HG02840 (cell line): ENCODE results near the gene ARHGAP20.

ENCODE experiments used
- ATAC-seq: cut with Tn5 transposase; IDR thresholded peaks from one replicate; pipeline ENCODE4 v1.9.1; 2021; ENCODE audit warnings: mild to moderate bottlenecking, moderate library complexity, moderate number of reproducible peaks; ENCODE audit not compliant: unreplicated experiment, low FRiP score

ARHGAP20 gene

DNA sequence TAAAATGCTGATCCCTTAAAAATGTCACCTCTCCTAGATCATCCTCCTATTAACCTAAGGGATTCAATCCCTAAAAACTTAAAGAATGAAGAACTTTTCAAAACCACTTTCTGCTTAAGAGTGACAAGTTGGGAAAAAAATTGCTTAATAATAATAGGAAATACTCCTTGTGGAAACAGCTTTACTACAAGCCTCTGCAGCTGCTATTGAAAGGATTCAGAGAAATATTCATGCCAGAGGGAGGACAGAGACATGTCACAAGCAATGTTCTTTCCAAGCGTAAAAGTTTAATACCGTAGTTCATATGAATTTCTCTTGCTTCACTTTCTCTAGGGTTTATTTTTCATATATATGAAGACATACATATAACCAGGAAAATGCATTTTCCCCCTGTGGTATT is 98.2 kb downstream of the ARHGAP20 start:
- no peak for ATAC-seq

DNA sequence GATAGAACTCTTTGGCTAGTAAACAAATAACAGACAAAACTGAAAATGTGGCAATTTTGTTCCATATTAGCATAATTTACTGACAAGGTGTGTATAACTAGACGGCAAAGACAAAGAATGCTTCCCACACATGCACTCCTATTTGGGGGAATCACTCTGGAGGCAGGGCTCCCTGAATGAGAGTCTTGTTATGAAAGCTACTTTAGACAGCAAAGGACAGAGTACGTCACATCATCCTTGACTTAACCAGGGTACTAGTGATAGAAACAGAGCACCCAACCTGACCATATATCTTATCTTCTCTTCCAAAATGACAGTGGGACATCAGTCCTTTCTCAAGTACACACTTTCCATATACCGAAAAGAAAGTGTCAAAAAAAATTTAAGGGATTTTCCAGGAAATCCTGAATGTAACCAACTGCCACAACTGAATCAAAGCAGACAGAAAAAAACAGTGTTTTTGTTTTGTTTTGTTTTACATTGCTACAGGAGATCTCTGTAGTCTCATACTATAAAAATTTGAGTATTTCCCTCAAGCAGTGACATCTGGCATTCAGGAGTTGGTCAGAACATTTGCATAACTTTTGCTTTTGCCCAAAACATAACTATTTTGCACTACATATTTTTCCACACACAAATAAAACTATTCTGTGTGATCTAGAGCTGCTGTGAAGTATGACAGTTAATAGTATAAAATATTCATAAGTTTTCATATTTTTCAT is 98.9 kb downstream of the ARHGAP20 start:
- no peak for ATAC-seq

DNA sequence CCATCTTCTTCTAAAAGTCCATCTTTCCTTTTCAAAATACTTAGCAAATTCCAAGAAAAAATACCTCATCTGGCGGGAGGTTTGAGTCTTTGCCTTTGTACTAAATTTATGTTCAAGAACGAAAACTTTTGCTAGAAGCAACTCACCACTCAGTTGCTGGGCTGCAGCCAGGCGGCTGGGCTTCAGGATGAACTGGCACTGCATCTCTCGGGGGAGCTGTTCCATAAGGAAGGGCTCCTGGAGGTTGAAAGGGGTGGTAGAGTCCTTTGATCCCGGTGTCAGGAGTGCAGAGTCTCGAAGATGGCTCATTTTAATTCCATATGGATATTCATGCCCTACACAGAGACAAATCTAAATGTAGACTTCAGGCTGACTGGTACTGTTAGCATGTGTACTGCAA is 105.8 kb downstream of the ARHGAP20 start:
- ATAC-seq: no peak

DNA sequence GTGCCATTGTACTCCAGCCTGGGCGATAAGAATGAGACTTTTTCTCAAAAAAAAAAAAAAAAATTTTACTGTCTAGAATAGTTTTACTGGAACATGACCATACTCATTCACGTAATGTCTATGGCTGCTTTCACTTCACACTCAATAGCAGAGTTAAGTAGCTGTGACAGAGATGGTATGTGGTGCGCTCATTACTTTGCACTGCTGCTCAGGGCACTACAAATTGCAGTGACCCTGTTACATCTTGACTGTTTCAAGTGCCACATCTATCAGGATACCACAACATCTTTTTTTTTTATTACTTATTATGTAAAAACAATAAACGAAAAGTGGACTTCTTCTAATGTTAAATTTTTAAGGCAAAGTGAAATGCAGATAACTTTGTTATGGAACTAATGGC is 110.3 kb downstream of the ARHGAP20 start:
- no peak for ATAC-seq

DNA sequence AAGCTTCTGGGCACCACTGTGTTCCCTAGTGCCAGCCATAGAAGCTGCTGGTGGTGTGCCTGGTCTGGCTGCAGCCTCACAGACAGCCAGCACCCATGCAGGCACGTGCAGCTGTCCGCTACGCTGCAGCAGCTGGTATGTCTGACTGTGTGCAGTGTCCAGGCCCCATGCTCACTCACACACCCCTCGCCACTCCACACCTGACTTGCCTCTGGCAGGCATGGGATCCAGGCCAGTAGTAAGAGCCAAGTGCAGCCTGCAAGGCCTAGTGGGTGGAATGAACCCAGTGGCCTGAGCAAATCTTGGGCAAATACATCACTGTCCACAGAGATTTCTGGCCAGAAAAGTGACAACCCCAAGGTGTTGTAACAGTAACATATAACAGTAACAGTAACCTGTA is 111.9 kb downstream of the ARHGAP20 start:
- no peak for ATAC-seq

DNA sequence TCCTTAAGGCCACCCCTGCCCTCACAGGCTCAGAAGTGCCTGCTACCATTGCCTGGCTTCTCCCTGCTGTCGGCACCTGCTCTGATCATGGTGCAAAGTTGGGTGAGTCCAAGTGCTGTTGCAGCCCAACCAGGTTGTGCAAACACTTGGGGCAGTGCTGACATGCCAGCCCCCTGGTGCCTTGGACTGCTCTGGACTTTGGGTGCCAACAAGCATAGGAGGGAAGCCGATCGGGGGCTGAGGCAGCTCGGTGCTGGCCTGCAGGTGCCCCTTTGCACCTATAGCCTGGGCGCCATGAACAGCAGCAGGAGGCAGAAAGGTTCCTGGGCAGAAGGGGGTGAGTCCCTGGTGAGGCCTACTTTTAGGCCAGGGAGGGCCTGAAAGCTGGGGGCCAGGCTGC is 113.0 kb downstream of the ARHGAP20 start:
- no peak for ATAC-seq

DNA sequence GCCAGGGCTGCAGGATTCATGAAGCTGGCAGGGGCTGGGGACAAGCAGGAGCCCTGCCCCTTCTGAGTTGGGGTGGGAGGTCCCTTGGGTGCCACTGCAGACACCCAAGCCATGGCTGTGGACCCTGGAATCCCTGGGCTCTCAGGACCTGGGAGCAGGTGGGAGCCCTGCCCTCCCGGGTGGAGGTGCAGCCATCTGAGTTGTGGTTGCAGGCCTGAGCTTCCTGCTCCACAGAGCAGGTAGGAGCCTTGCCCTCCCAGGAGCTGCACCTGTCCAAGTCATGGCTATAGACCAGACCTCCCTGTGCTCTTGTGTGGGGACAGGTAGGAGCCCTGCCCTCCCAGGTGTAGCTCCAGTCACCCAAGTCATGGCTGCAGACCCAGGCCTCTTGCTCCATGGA is 113.5 kb downstream of the ARHGAP20 start:
- no peak for ATAC-seq

DNA sequence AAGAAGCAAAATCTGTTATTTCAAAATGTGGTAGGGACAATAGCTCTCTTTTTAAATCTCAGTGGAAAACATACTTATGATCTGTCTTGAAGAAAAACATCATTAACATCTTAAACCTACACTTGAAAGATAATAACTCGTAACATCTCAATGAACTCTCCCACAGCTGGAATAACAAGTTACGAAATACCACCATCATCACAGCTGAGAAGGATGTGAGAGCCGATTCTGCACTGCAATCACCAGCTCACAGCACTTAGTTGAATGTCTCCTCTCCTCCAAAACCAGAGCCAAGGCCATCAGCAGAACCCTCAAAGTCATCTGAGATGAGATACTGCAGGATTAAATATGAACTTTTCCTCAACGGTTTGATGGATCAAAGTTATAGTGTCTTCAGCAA is 124.3 kb downstream of the ARHGAP20 start:
- no peak for ATAC-seq

DNA sequence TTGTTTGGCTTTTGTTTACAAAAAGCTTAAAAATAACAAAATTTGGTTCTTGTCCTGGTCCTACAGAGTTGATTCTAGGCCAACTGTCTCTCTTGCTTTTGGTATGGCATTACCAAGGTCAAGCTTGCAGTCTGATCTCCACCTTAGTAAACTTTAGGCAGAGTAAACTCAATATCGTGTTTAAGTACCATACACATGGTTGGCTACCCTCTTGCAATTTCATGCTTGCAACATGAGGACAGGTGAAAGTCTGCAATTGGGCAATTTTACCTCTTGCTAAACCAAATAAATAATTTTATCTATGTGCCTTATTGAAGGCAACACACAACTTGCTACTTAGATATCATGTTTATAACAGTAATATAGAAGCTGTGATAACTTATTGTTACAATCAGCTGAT is 125.1 kb downstream of the ARHGAP20 start:
- no peak for ATAC-seq

DNA sequence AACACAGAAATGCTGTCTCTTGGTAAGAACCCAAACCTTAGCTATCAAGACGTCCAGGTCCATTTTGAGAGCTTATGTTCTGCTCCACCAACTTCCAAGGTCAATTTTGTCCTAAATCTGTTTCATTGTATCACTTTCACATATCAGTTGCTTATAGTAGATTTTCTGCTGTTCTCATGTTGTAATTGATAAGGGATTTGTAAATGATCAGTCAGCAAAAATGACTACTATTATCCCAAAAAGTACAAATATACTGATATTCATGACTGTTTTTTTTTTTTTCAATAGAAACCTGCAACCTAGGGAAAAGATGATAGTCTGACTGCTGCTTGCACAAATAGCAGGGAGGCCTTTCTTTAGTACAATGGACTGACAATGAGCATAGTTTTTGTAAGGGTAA is 128.1 kb downstream of the ARHGAP20 start:
- ATAC-seq: no peak

DNA sequence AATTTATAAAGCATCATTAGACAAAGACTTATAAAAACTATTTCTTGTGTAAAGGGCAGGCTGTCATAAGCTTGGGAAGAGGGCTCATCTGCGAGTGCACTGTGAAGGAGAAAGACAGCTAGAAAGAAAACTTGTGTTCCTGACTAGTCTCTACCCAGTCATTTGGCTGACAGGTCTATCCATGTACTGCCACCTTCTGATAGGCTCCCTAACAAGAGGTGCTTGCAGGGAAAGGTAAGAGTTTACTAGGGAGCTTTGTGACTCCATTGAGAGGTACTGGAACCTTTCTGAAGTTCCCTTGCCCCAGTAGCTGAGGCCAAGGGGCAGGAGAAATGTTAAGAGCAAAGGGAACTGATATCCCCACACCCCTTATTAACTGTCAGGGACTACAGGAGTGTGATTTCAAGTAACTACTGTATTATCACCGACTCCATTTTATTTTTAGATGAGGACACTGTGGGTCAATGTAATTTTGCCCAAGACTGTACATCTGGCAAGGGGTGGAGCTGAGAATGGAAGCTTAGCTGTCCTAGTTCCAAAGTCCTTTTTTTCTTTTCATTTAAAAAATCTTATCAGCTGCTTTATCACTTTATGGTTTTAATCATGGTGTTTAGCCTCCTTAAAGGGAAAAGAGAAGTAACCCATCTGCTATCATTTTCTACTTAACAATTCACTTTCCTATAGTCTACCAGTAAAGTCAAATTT is 129.4 kb downstream of the ARHGAP20 start:
- ATAC-seq: no peak

DNA sequence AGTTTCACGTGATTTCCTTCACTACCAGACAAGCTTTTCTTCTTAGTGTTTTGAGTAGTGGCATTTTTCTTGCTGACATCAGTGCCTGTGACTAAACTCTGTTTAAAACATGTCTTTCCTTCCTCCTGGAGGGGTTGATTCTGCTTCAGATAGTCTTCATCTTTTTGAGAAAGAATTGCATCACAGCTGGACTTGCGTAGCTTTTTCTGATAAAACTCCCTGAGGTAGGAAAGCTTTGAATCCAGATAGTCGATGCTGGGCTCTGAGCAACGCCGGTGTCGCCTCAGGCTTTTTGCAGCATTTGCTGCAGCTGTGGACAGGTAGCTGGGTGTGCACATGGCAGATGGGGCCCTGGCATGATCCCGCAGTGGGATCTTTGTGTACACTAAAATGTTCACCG is 131.7 kb downstream of the ARHGAP20 start:
- no peak for ATAC-seq

DNA sequence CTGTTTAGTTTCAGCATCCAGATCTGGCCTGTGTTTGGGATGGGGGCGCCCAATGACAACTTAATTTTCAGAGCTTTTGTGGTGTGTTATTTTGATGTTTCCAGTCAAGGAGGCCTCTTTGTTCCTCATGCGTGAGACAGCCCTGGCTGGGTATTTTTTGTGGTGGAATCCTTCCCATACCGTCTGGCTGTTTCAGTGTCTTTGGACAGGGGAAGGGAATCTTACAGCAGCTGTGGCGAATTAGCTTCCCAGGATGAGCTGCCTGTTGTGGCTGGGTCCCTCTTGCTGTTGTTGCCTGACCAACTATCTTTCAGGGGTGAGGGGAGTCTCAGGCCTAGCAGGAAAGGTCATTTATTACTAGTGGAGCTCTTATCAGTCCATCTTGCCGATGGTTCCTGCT is 138.8 kb downstream of the ARHGAP20 start:
- ATAC-seq: no peak

DNA sequence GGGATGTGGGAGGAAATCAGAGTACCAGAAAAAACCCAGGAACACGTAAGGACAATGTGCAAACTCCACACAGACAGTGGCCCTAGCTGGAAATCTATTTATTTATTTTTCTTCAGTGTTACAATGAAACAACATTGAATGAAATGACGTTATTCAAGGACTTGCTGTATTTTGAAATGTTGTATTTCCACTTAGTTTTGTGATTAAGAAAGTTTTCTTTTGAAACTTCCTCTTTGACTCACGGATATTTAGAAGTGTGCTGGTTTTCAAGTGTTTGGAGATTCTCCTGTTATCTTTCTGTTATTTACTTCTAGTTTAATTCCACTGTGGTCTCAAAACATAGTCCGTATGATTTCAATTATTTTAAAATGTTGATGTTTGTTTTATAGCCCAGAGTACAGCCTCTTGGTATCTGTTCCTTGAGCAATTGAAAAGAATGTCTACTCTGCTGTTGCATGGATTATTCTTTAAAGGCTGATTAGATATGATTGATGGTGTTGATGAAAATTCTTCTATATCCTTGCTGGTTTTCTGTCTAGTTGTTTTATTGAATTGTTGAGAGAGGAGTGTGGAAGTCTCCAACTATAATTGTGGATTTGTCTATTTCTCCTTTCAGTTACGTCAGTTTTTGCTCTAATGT is 141.0 kb downstream of the ARHGAP20 start:
- no peak for ATAC-seq

DNA sequence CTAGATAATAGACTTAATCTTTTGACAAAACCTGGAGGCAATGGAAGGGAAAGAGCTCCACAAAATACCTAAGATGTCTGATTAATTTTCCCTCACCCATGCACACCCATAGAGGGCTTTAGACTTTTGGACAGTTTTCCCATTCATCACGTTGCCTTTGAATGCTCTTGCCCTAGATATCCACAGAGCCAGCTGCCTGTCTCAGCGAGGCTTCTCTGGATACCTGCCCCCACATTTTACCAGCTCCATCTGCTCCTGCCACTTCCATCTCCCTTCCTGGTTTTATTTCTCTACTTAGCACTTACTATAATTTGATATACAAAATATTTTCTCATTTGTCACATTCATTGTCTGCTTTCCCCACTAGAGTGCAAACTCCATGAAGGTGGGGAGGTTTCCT is 145.7 kb downstream of the ARHGAP20 start:
- ATAC-seq: no peak

DNA sequence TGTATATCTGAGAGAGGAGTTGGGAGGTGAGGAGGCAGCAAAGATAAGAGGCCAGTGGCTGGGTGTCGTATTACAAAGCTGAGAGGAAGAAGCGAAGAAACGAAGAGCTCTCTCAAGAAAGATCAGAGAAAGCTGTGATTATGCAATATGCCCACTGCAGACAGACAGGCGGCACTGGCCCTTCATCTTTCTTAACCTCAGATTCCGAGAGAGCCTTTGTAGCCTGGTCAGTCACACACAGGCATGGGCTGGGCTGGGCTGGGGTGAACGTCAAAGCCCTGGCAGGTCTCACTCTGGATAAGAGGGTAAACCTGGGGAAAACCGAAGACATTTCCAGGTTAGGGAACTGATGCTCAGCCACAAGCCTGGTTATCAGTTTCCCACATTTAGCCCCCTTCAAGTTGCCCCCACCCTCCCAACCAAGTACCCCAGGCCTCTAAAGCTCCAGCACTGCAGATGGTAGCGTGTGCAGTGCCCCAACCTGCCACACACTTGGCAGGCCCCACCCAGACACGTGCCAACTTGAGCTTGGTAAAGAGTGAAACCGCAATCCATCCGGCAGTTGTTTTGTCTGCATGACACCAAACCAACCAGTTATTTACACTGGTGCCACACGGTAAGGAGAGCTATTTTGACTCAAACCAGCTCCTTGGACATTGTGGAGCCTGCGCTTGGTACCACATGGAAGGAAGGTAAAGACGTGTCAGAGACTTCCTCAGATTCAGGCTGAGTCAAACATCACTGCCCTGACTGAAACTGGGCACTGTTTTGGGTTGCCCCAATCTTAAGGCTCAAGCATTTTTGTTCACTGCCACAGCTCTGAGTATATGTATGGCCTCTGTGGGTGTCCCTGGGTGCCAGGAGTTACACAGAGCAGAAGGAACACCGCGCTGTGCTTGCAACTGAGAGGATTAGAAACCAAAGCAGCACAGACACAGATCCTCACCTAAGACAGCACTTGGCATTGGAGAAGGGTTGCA is 146.6 kb downstream of the ARHGAP20 start:
- no peak for ATAC-seq

DNA sequence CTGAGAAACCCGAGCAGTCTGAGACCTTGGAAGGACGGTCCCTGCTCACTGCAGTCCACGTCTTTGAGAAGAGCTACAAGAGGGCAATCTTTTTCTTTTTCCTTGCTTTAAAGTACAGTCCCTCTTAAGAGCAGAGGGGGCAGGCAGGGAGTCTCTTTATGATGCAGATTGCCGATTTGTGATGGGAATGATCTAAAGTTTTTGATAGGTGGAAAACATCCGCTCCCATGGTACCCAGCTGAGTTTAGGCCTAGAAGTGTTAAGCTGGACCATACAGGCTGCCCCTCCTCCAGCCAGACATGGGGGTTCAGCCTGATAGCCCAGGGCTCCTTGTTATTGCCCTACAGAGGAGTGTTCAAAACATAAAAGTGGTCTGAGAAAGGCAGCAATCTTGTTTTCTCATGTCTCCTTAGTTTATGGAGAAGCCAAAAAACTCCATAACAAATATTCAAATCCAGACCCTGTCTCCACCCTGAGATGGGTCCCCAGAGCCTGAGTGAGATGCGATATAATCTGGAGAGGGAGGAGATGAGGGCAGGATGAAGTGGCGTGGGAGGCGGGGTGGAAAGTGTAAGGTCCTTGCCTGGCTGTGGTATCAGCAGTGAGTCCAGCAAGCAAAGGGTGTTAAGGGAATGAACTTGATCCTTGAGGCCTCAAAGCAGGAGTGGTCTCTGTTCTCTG is 147.4 kb downstream of the ARHGAP20 start:
- no peak for ATAC-seq

DNA sequence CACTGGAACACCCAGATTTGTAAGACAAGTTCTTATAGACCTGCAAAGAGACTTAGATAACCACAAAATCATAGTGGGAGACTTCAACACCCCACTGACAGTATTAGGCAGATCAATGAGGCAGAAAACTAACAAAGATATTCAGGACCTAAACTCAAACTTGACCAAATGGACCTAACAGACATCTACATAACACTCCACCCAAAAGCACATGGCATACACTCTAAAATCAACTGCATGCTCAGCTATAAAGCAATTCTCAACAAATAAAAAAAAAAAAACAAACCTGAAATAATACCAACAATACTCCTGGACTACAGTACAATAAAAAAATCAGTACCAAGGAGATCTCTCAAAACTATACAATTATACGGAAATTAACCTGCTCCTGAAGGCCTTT is 167.5 kb downstream of the ARHGAP20 start:
- no peak for ATAC-seq

DNA sequence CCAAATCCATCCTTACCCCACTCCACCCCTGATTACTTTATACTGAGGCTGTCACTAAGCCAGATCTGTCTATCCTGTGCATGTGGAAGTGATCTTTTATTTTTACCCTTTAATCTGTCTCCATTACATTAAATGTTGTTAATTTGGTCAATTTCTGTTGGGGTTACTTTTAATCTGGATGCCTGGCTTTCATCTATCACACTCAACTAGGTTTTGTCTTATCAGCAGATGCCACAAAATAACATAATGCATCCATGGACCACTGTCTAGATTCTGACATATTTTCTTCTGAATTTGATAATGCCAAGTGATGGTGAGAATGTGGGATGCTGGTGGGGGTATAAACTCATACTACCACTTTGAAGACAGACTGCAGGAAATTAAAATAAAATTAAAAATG is 174.1 kb downstream of the ARHGAP20 start:
- no peak for ATAC-seq
